CD8-positive, alpha-beta memory T cell (primary cell): ENCODE measurements around the gene MAML2. TPM values are rescaled to one million over a fixed set of nuclear protein-coding genes. Genes with fewer than 3 reads are reported as not detected.

ENCODE experiments used
- CTCF ChIA-PET: fragments of 350-600 bp; sonication (Branson Sonifier 250); formaldehyde crosslinking; loops from one replicate; lab custom pipeline; 2021; ENCODE audit warnings: antibody characterized with exemption; lab: Charles Lee
- POLR2A ChIA-PET: fragments of 350-600 bp; sonication (Branson Sonifier 250); formaldehyde crosslinking; loops from one replicate; lab custom pipeline; 2021; ENCODE audit warnings: antibody characterized with exemption; lab: Charles Lee
- DNase-seq, 5 donors: peaks; one replicate each; pipeline versions ENCODE4 v3.0.0 to v3.0.0-alpha.2; 2020 to 2022; ENCODE audit warnings: mixed read lengths in 1 of 5
- H3K27ac ChIP-seq: one replicate; pipeline ENCODE4 v1.7.0; 2013; ENCODE audit warnings: low read depth, mild to moderate bottlenecking, low read length, moderate library complexity
- H3K27me3 ChIP-seq: 2 replicates; pipeline ENCODE4 v1.7.0; 2013; ENCODE audit warnings: low read length, mild to moderate bottlenecking; ENCODE audit not compliant: insufficient read depth, poor library complexity, severe bottlenecking
- H3K36me3 ChIP-seq: 2 replicates; pipeline ENCODE4 v1.7.0; 2013; ENCODE audit warnings: mild to moderate bottlenecking, low read length, moderate library complexity; ENCODE audit not compliant: insufficient read depth
- H3K4me1 ChIP-seq: 2 replicates; pipeline ENCODE4 v1.7.0; 2013; ENCODE audit warnings: mild to moderate bottlenecking, low read length, moderate library complexity; ENCODE audit not compliant: insufficient read depth
- H3K4me3 ChIP-seq: 2 replicates; pipeline ENCODE4 v1.7.0; 2013; ENCODE audit warnings: mild to moderate bottlenecking, low read length
- H3K9me3 ChIP-seq: 2 replicates; pipeline ENCODE4 v1.7.0; 2013; ENCODE audit warnings: mild to moderate bottlenecking, low read length
- H3K27ac Mint-ChIP-seq, 8 donors: one replicate each; pipeline ENCODE4 v1.8.0; 2020 to 2021; ENCODE audit warnings: mixed read lengths in 8 of 8, mild to moderate bottlenecking in 6 of 8, inconsistent platforms in 3 of 8, moderate library complexity in 3 of 8
- H3K27me3 Mint-ChIP-seq, 2 donors: one replicate each; pipeline ENCODE4 v1.8.0; 2020 to 2021; ENCODE audit warnings: mixed read lengths in 2 of 2, mild to moderate bottlenecking in 1 of 2, moderate library complexity in 1 of 2
- H3K36me3 Mint-ChIP-seq, 3 donors: one replicate each; pipeline ENCODE4 v1.8.0; 2020 to 2021; ENCODE audit warnings: mixed read lengths in 3 of 3, inconsistent platforms in 1 of 3, mild to moderate bottlenecking in 1 of 3
- H3K4me1 Mint-ChIP-seq, 3 donors: one replicate each; pipeline ENCODE4 v1.8.0; 2020 to 2021; ENCODE audit warnings: mixed read lengths in 3 of 3, inconsistent platforms in 1 of 3, mild to moderate bottlenecking in 1 of 3
- H3K4me3 Mint-ChIP-seq, 7 donors: one replicate each; pipeline ENCODE4 v1.8.0; 2020 to 2021; ENCODE audit warnings: mixed read lengths in 7 of 7, mild to moderate bottlenecking in 6 of 7, moderate library complexity in 4 of 7, inconsistent platforms in 2 of 7
- H3K9me3 Mint-ChIP-seq, 5 donors: one replicate each; pipeline ENCODE4 v1.8.0; 2020 to 2022; ENCODE audit warnings: mixed read lengths in 5 of 5, mild to moderate bottlenecking in 3 of 5, moderate library complexity in 2 of 5, inconsistent platforms in 1 of 5
- polyA plus RNA-seq: library from polyadenylated mRNA; unstranded; fragments of 300-500 nt; fragmentation: Illumina TruSeq; gene quantifications from one replicate; pipeline ENCODE4 v1.2.3, GENCODE V29; 2021
- total RNA-seq, 2 experiments: library from RNA; stranded (reverse); gene quantifications; one replicate each; pipeline ENCODE4 v1.2.3, GENCODE V29; 2021

MAML2 gene
- total and polyA plus RNA-seq, 3 experiments from 2014 or later, result 11.1 to 15.9 (median 15.6) TPM

- H3K4me1 Mint-ChIP-seq, result peaks cover 12 to 44% (median 35%) of the 10 kb centered on the region in 3 donors
- ChIA-PET POLR2A (no interaction called here), CTCF (no interaction called here)
- peak overlapping the region in 1 of 8 donors; percentile 51 for H3K27ac Mint-ChIP-seq
- Histone ChIP-seq H3K4me1 (peaks cover 16% of the 10 kb centered on the region), H3K27me3 (no peaks in the 10 kb centered on the region), H3K9me3 (no peaks in the 10 kb centered on the region), H3K27ac (no peak overlapping the region), H3K4me3 (no peak overlapping the region), H3K36me3 (no peaks in the 10 kb centered on the region)
- H3K4me3 Mint-ChIP-seq, result no peak overlapping the region
- peaks cover 0 to 14% (median 8%) of the 10 kb centered on the region in 3 donors for H3K36me3 Mint-ChIP-seq
- DNase-seq, result no peak
- H3K9me3 Mint-ChIP-seq, result no peaks in the 10 kb centered on the region
- no peaks in the 10 kb centered on the region for H3K27me3 Mint-ChIP-seq
Measured at GRCh38 chr11:96147906-96148486, 195.0 kb downstream of the MAML2 start.

GRCh38 chr11:96147186-96147585 lies 195.8 kb downstream of the MAML2 start:
- H3K27me3 ChIP-seq, result no peaks in the 10 kb centered on the region
- peaks cover 16% of the 10 kb centered on the region for H3K4me1 ChIP-seq
- H3K4me1 Mint-ChIP-seq, result peaks cover 12 to 38% (median 36%) of the 10 kb centered on the region in 3 donors
- H3K27ac ChIP-seq, result no peak overlapping the region
- H3K27me3 Mint-ChIP-seq, result no peaks in the 10 kb centered on the region
- ChIA-PET POLR2A (no interaction called here), CTCF (no interaction called here)
- peaks cover 0 to 12% (median 4%) of the 10 kb centered on the region in 3 donors for H3K36me3 Mint-ChIP-seq
- DNase-seq, result no peak
- H3K27ac Mint-ChIP-seq, result no peak overlapping the region
- no peak overlapping the region for H3K4me3 ChIP-seq
- no peak overlapping the region for H3K4me3 Mint-ChIP-seq
- no peaks in the 10 kb centered on the region for H3K9me3 Mint-ChIP-seq
- no peaks in the 10 kb centered on the region for H3K9me3 ChIP-seq
- H3K36me3 ChIP-seq, result no peaks in the 10 kb centered on the region

GRCh38 chr11:96146765-96147164 lies 196.2 kb downstream of the MAML2 start:
- H3K4me1 Mint-ChIP-seq, result peaks cover 15 to 40% (median 39%) of the 10 kb centered on the region in 3 donors
- H3K9me3 Mint-ChIP-seq, result no peaks in the 10 kb centered on the region
- H3K9me3 ChIP-seq, result no peaks in the 10 kb centered on the region
- H3K27me3 Mint-ChIP-seq, result no peaks in the 10 kb centered on the region
- no peak for DNase-seq
- H3K27me3 ChIP-seq, result no peaks in the 10 kb centered on the region
- peaks cover 16% of the 10 kb centered on the region for H3K4me1 ChIP-seq
- no peaks in the 10 kb centered on the region for H3K36me3 ChIP-seq
- peak overlapping the region in 1 of 8 donors; percentile 9 for H3K27ac Mint-ChIP-seq
- ChIA-PET CTCF (interaction anchor here (2.4 kb wide), 1 partner anchor 196 kb away, joined by 7 read pairs; the partner anchor contains the start of gene MAML2), POLR2A (no interaction called here)
- H3K4me3 ChIP-seq, result no peak overlapping the region
- peaks cover 0 to 11% (median 5%) of the 10 kb centered on the region in 3 donors for H3K36me3 Mint-ChIP-seq
- H3K4me3 Mint-ChIP-seq, result no peak overlapping the region
- H3K27ac ChIP-seq, result no peak overlapping the region

- H3K4me1 Mint-ChIP-seq, result peaks cover 29 to 56% (median 55%) of the 10 kb centered on the region in 3 donors
- no peaks in the 10 kb centered on the region for H3K9me3 ChIP-seq
- no peaks in the 10 kb centered on the region for H3K27me3 Mint-ChIP-seq
- H3K4me1 ChIP-seq, result peaks cover 13% of the 10 kb centered on the region
- POLR2A ChIA-PET, result no interaction called here
- no peaks in the 10 kb centered on the region for H3K36me3 ChIP-seq
- no peak overlapping the region for H3K4me3 ChIP-seq
- H3K27ac Mint-ChIP-seq, result peak overlapping the region in 2 of 8 donors; percentile 14 to 42
- no peaks in the 10 kb centered on the region for H3K27me3 ChIP-seq
- H3K9me3 Mint-ChIP-seq, result no peaks in the 10 kb centered on the region
- no peak overlapping the region for H3K4me3 Mint-ChIP-seq
- CTCF ChIA-PET, result interaction anchor here (2.4 kb wide), 1 partner anchor 198 kb away, joined by 7 read pairs; the partner anchor contains the start of gene MAML2
- no peak overlapping the region for H3K27ac ChIP-seq
- no peak for DNase-seq
- H3K36me3 Mint-ChIP-seq, result peaks cover 0 to 11% (median 8%) of the 10 kb centered on the region in 3 donors
Measured at GRCh38 chr11:96145163-96145585, 197.8 kb downstream of the MAML2 start.

GRCh38 chr11:96144553-96144952 lies 198.4 kb downstream of the MAML2 start:
- CTCF ChIA-PET, result interaction anchor here (2.4 kb wide), 1 partner anchor 199 kb away, joined by 7 read pairs; the partner anchor contains the start of gene MAML2

GRCh38 chr11:96143041-96143521 lies 199.9 kb downstream of the MAML2 start:
- H3K36me3 Mint-ChIP-seq, result peaks cover 0 to 9% (median 8%) of the 10 kb centered on the region in 3 donors
- H3K9me3 ChIP-seq, result no peaks in the 10 kb centered on the region
- DNase-seq, result no peak
- H3K27ac ChIP-seq, result no peak overlapping the region
- H3K27ac Mint-ChIP-seq, result no peak overlapping the region
- no peaks in the 10 kb centered on the region for H3K27me3 ChIP-seq
- H3K4me1 ChIP-seq, result peaks cover 16% of the 10 kb centered on the region
- no peaks in the 10 kb centered on the region for H3K36me3 ChIP-seq
- H3K4me3 ChIP-seq, result no peak overlapping the region
- peaks cover 45 to 75% (median 72%) of the 10 kb centered on the region in 3 donors for H3K4me1 Mint-ChIP-seq
- H3K27me3 Mint-ChIP-seq, result no peaks in the 10 kb centered on the region
- CTCF ChIA-PET, result no interaction called here
- no peak overlapping the region for H3K4me3 Mint-ChIP-seq
- no peaks in the 10 kb centered on the region for H3K9me3 Mint-ChIP-seq
- POLR2A ChIA-PET, result interaction anchor here (0.5 kb wide), 1 partner anchor 16 kb away, joined by 8 read pairs; no protein-coding TSS in a partner anchor

More at GRCh38 chr11:96144553-96144952, 198.4 kb downstream of the MAML2 start:
- Mint-ChIP-seq H3K4me3 (no peak overlapping the region), H3K27me3 (no peaks in the 10 kb centered on the region), H3K4me1 (peaks cover 35 to 62% (median 61%) of the 10 kb centered on the region in 3 donors), H3K9me3 (no peaks in the 10 kb centered on the region), H3K27ac (peak overlapping the region in 2 of 8 donors; percentile 84 to 88), H3K36me3 (peaks cover 0 to 11% (median 8%) of the 10 kb centered on the region in 3 donors)
- no peak for DNase-seq
- Histone ChIP-seq H3K4me3 (no peak overlapping the region), H3K27me3 (no peaks in the 10 kb centered on the region), H3K27ac (no peak overlapping the region), H3K9me3 (no peaks in the 10 kb centered on the region), H3K4me1 (peaks cover 16% of the 10 kb centered on the region), H3K36me3 (no peaks in the 10 kb centered on the region)
- POLR2A ChIA-PET, result no interaction called here

- POLR2A ChIA-PET, result interaction anchor here (1.0 kb wide), 1 partner anchor 129 kb away, joined by 4 read pairs; no protein-coding TSS in a partner anchor
- peaks cover 57 to 81% (median 75%) of the 10 kb centered on the region in 3 donors for H3K4me1 Mint-ChIP-seq
- H3K36me3 Mint-ChIP-seq, result peaks cover 0 to 8% (median 5%) of the 10 kb centered on the region in 3 donors
Measured at GRCh38 chr11:96141626-96142025, 201.4 kb downstream of the MAML2 start.

GRCh38 chr11:96139691-96140090 lies 203.3 kb downstream of the MAML2 start:
- ChIA-PET POLR2A (interaction anchor here (0.8 kb wide), 1 partner anchor 119 kb away, joined by 3 read pairs; no protein-coding TSS in a partner anchor), CTCF (interaction anchor here (1.3 kb wide), 1 partner anchor 204 kb away, joined by 3 read pairs; the partner anchor contains the start of gene MAML2)
- H3K9me3 ChIP-seq, result no peaks in the 10 kb centered on the region
- Mint-ChIP-seq H3K4me3 (peak overlapping the region in 6 of 7 donors; percentile 16 to 77 (median 49)), H3K27me3 (no peaks in the 10 kb centered on the region), H3K9me3 (no peaks in the 10 kb centered on the region), H3K27ac (peak overlapping the region in 7 of 8 donors; percentile 4 to 87 (median 56)), H3K4me1 (peaks cover 66 to 94% (median 81%) of the 10 kb centered on the region in 3 donors), H3K36me3 (peaks cover 0 to 11% (median 0%) of the 10 kb centered on the region in 3 donors)
- no peaks in the 10 kb centered on the region for H3K36me3 ChIP-seq
- no peaks in the 10 kb centered on the region for H3K27me3 ChIP-seq
- no peak overlapping the region for H3K4me3 ChIP-seq
- H3K4me1 ChIP-seq, result peaks cover 34% of the 10 kb centered on the region
- H3K27ac ChIP-seq, result no peak overlapping the region
- no peak for DNase-seq

More at GRCh38 chr11:96141626-96142025, 201.4 kb downstream of the MAML2 start:
- H3K27ac ChIP-seq, result no peak overlapping the region
- H3K27me3 Mint-ChIP-seq, result no peaks in the 10 kb centered on the region
- H3K9me3 Mint-ChIP-seq, result no peaks in the 10 kb centered on the region
- CTCF ChIA-PET, result no interaction called here
- peak overlapping the region in 1 of 7 donors; percentile 18 for H3K4me3 Mint-ChIP-seq
- DNase-seq, result no peak
- H3K9me3 ChIP-seq, result no peaks in the 10 kb centered on the region
- peaks cover 25% of the 10 kb centered on the region for H3K4me1 ChIP-seq
- peak overlapping the region in 5 of 8 donors; percentile 7 to 90 (median 54) for H3K27ac Mint-ChIP-seq
- H3K4me3 ChIP-seq, result no peak overlapping the region
- no peaks in the 10 kb centered on the region for H3K36me3 ChIP-seq
- no peaks in the 10 kb centered on the region for H3K27me3 ChIP-seq
